ENCODE measurements around the gene NCL.

NCL gene

DNA sequence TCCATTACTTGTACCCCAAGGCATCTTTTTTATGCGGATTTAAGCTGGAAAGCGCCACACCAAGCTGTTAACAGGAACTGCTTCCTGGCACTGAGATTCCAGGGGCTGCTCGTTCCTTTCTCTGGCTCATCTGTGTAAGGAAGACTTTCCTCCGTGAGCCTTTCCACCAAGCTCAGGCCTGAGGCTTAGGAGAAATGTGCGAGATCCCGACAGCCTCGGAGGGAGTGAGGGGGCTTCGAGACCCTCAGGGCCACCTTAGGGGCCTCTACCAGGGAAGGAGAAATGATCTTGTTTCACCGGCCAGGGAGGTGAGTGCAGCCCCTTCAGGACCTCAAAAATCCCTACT lies 51.7 kb downstream of the NCL start:
- TF ChIP-seq, protein P1, sequence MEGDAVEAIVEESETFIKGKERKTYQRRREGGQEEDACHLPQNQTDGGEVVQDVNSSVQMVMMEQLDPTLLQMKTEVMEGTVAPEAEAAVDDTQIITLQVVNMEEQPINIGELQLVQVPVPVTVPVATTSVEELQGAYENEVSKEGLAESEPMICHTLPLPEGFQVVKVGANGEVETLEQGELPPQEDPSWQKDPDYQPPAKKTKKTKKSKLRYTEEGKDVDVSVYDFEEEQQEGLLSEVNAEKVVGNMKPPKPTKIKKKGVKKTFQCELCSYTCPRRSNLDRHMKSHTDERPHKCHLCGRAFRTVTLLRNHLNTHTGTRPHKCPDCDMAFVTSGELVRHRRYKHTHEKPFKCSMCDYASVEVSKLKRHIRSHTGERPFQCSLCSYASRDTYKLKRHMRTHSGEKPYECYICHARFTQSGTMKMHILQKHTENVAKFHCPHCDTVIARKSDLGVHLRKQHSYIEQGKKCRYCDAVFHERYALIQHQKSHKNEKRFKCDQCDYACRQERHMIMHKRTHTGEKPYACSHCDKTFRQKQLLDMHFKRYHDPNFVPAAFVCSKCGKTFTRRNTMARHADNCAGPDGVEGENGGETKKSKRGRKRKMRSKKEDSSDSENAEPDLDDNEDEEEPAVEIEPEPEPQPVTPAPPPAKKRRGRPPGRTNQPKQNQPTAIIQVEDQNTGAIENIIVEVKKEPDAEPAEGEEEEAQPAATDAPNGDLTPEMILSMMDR (conservative IDR thresholded peaks at IDR 0.05; ENCODE audit: low read depth, low read length) = no peak
- no peak overlapping the region for H3K27ac ChIP-seq
- H2AFZ ChIP-seq (ENCODE audit: low read depth) = no peak overlapping the region
- H3K4me3 ChIP-seq (IDR thresholded peaks at IDR 0.05; ENCODE audit: insufficient read depth, low read depth, low read length) = no peak overlapping the region
- no peak overlapping the region for H3K9ac ChIP-seq
- H3K36me3 ChIP-seq (ENCODE audit: insufficient read depth) = no peaks in the 10 kb centered on the region
- no peak overlapping the region for H3K4me2 ChIP-seq
- H3K4me1 ChIP-seq (ENCODE audit: low read depth, poor library complexity, severe bottlenecking) = no peaks in the 10 kb centered on the region
- no peaks in the 10 kb centered on the region for H4K20me1 ChIP-seq (ENCODE audit: insufficient read depth)
- H3K27me3 ChIP-seq (ENCODE audit: insufficient read depth, low read depth) = no peaks in the 10 kb centered on the region
- H3K79me2 ChIP-seq (ENCODE audit: insufficient read depth, low read depth) = no peaks in the 10 kb centered on the region

DNA sequence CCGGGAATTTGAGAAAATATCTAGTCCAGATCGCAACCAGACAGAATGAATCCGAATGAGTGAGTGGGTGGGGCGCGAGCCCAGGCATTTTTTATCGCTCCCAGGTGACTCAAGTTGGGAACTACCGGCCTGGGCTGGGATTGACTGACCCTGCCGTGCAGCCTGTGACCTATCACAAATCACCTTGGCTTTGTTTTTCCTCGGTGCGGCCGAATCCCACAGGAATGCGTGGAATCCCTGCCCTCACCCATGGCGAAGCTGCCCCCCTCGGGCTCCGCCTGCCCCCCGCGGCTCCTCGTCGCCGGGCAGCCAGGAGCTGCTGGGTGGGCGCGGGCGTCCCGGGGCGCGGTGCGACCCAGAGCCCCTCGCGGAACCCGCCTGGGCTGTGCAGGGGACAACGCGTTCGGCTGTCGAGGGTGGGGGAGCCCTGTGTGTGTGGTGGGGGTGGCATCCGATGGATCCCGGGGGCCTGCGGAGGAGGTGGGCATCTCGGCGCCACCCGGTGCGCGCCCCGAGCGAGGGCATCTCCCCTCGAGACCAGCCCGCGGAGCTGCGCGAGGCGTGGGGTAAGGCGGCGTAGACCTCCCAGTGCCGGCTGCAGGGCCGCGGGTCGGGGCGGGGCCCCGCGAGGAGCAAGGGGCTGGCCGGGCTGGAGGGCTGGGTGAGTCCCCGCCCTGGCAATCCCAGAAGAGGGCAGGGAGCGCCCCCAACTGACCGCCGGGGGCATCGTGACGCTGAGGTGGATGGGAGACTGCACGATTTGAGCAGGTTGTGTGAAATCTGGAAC lies 52.3 kb downstream of the NCL start:
- Histone ChIP-seq H3K27ac (no peak overlapping the region), H2AFZ (ENCODE audit: low read depth) (no peak overlapping the region), H3K9ac (no peak overlapping the region)

DNA sequence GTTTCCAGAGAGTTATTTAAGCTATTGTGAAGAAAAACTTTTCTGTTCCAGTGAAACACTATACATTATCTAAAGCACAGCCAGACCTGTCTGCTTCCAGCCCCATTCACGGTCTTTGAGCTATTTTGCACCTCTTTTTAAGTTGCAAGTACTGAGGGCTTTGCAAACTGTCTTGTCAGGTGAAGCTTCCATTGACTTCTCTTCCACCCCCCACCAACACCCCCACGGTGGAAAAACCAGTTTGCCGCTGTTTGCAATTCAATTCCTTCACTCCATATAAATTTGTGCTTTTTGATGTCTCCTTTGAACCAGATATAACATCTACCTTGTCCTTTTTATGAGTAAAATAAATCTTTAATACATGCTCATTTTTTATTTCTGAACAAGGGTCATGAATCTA lies 53.0 kb downstream of the NCL start:
- TF ChIP-seq, protein P1 (conservative IDR thresholded peaks at IDR 0.05; ENCODE audit: low read depth, low read length) = no peak
- Histone ChIP-seq H3K36me3 (ENCODE audit: insufficient read depth) (no peaks in the 10 kb centered on the region), H3K9ac (no peak overlapping the region), H3K27ac (no peak overlapping the region), H3K4me1 (ENCODE audit: low read depth, poor library complexity, severe bottlenecking) (peaks cover 8% of the 10 kb centered on the region), H4K20me1 (ENCODE audit: insufficient read depth) (no peaks in the 10 kb centered on the region), H3K27me3 (ENCODE audit: insufficient read depth, low read depth) (no peaks in the 10 kb centered on the region), H3K4me3 (IDR thresholded peaks at IDR 0.05; ENCODE audit: insufficient read depth, low read depth, low read length) (no peak overlapping the region), H2AFZ (ENCODE audit: low read depth) (no peak overlapping the region), H3K79me2 (ENCODE audit: insufficient read depth, low read depth) (no peaks in the 10 kb centered on the region), H3K4me2 (no peak overlapping the region)

More for the DNA sequence above, 52.3 kb downstream of the NCL start:
- H4K20me1 ChIP-seq (ENCODE audit: insufficient read depth) = no peaks in the 10 kb centered on the region
- H3K27me3 ChIP-seq (ENCODE audit: insufficient read depth, low read depth) = no peaks in the 10 kb centered on the region
- no peaks in the 10 kb centered on the region for H3K79me2 ChIP-seq (ENCODE audit: insufficient read depth, low read depth)
- H3K36me3 ChIP-seq (ENCODE audit: insufficient read depth) = no peaks in the 10 kb centered on the region
- H3K4me3 ChIP-seq (IDR thresholded peaks at IDR 0.05; ENCODE audit: insufficient read depth, low read depth, low read length) = no peak overlapping the region
- peaks cover under 1% of the 10 kb centered on the region for H3K4me1 ChIP-seq (ENCODE audit: low read depth, poor library complexity, severe bottlenecking)
- TF ChIP-seq, protein P1 (conservative IDR thresholded peaks at IDR 0.05; ENCODE audit: low read depth, low read length) = no peak
- H3K4me2 ChIP-seq = no peak overlapping the region

DNA sequence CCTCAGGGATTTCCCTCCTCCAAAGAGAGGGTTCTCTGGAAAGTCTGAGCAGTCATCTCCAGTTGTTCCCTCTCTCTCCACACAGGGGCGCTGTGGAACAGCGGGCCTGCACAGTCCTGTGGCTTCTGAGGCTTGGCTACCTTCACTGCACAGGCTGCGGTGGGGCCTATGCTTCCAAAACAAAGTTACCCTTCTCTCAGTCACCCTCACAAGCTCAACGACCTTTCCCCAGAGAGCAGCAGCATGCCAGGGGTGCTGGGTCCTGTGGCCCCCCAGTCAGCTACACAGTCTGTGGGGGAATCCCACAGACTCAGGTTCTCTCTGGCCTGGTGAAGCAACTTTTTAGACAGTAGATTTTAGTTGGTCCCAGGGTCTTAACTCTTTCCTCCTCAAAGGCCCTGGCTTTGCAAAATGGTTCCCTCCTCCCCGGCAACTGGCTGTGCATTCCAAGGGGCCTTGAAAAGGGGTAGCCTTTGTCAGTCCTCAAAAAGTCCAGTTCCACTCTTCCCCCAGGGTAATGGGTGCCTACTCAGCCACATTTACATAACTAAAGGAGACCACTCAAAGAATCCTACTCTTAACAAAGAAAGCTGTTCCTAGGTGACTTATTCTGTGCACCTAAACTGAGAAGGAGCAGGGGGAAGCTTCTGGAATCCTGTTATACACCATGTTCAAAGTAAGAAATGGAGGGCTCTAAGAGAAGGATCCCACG lies 53.8 kb downstream of the NCL start:
- no peak overlapping the region for H3K4me2 ChIP-seq
- peaks cover 16% of the 10 kb centered on the region for H3K4me1 ChIP-seq (ENCODE audit: low read depth, poor library complexity, severe bottlenecking)

More for the DNA sequence above, 53.8 kb downstream of the NCL start:
- H3K27ac ChIP-seq = no peak overlapping the region
- no peak overlapping the region for H3K4me3 ChIP-seq (IDR thresholded peaks at IDR 0.05; ENCODE audit: insufficient read depth, low read depth, low read length)
- no peaks in the 10 kb centered on the region for H3K36me3 ChIP-seq (ENCODE audit: insufficient read depth)
- no peaks in the 10 kb centered on the region for H3K79me2 ChIP-seq (ENCODE audit: insufficient read depth, low read depth)
- no peaks in the 10 kb centered on the region for H4K20me1 ChIP-seq (ENCODE audit: insufficient read depth)
- no peak overlapping the region for H3K9ac ChIP-seq
- H3K27me3 ChIP-seq (ENCODE audit: insufficient read depth, low read depth) = no peaks in the 10 kb centered on the region
- H2AFZ ChIP-seq (ENCODE audit: low read depth) = no peak overlapping the region
- TF ChIP-seq, protein P1 (conservative IDR thresholded peaks at IDR 0.05; ENCODE audit: low read depth, low read length) = peak; percentile 67

Data from KMS-11 (cell line).